Subcutaneous adipose tissue (tissue), 4 donors: Measurements from ENCODE around the gene EIF1B. TPM values are rescaled to one million over a fixed set of nuclear protein-coding genes. Genes with fewer than 3 reads are reported as not detected.

ENCODE experiments used
- CTCF ChIP-seq: fragments of 450-650 bp; IDR thresholded peaks from one replicate; pipeline ENCODE4 v1.5.1; 2016; ENCODE audit warnings: low read depth, mild to moderate bottlenecking, control low read depth, antibody characterized with exemption, moderate library complexity
- total RNA-seq, 4 donors: library from RNA; depleted of rRNA; stranded (reverse); fragments of >200 nt; gene quantifications; one replicate each; pipeline ENCODE4 v1.1.0, GENCODE V29; 2016

EIF1B gene
- total RNA-seq, 4 donors from 2014 or later: 37.5 to 62.6 (median 41.7) TPM

DNA sequence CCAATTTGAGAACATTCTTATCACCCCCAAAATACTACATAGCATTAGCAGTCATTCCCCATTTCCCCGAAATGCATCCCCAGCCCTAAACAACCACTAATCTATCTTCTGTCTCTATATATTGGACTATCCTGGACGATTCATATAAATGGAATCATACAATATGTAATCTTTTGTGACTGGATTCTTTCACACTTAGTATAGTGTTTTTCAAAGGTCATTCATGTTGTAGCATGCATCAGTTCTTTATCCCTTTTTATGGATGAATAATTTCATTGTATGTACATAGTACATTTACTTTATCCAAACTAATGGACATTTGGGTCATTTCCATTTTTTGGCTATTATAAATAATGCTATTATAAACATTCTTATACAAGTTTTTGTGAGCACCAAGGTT lies 27.5 kb upstream of the EIF1B start:
- no peak for TF ChIP-seq CTCF

GRCh38 chr3:40287248-40287647 lies 22.3 kb upstream of the EIF1B start:
- no peak for TF ChIP-seq CTCF

DNA sequence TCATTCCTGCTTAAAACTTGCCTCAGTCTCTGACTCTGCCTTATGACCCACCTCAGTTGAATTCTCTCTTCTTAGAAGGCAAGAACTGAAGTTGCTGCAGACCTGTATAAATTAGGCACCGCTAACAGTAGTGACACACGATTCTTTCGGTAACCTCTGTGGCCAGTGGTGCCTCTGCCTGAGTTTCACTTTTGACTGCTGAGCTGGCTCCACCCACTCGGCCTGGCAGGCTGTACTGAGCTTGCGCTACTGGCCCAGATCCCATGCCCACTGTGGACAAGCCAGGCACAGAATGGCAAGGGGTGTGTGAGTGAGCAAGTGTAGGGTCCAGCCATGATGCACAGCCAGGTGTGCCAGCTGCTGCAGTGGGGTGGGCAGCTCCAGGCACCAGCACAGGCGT lies 19.1 kb upstream of the EIF1B start:
- no peak for TF ChIP-seq CTCF

DNA sequence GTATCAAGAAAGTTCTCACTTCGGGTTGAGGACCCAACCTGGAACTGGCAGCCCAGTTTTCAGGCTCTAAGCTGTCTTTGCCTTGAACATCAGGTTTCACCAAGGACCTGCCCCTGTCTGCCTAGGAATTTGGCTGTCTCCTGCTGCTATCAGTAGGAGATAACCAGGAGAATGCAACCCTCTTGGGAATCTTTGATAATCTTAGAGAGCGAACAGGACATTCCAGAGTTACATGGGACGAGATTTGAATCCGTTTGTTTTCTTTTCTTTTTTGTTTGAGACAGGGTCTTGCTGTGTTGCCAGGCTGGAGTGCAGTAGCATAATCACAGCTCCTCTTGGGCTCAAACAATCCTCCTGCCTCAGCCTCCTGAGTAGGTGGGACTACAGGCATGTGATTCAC lies 18.0 kb upstream of the EIF1B start:
- no peak for TF ChIP-seq CTCF

DNA sequence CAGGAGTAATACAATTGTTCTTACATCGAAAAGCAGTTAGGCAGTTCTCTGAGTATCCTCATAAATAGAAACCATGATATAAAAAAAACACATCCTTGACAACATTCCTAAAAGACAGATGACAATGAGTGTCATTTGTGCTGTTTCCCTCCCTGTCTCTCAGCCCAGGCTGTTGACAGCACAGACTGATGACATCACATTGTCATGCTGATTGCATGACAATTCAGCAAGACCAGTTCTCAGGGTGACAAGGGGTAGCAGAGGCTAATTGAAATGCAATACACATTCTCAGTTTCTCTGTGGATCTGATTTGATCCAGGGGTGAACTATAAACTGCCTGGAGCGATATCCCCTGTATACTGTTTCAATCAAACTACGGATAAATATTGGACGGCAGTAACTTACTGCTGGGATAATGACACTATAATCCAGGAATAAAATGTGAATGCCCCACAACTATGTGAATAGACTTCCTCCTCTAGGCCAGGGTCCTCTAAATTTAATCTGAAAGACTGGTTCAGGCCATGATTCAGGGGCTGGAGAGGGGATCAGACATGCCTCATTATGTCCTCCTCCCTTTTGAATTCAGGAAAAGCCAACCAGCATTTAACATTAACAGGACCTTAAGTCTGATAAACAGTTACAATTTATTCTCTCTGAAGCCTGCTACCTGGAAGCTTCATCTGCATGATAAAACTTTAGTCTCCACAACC lies 16.7 kb upstream of the EIF1B start:
- no peak for TF ChIP-seq CTCF

DNA sequence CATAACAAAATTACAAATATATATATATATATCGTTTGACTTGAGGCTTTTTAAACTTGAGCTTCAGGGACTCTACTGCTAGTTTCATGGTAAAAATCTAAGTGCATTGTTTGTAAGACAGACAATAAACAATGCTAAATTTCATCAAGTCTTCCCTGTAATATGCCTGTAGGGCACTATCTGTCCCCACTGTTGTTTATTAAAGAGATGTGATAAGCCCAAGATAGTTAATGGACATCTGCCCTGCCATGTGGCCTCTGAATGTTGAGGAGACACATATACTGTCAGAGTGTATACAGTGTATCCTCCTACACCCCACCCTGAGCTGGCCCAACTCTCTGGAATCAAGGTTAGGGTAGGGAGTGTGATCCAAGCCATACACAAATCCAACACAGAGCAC lies 15.1 kb upstream of the EIF1B start:
- no peak for TF ChIP-seq CTCF

- no peak for TF ChIP-seq CTCF
Measured at GRCh38 chr3:40298075-40298474, 11.4 kb upstream of the EIF1B start.
